ENCODE measurements around the gene STK16. TPM values are rescaled to one million over a fixed set of nuclear protein-coding genes. Genes with fewer than 3 reads are reported as not detected.
A peak's percentile ranks its signal among the peaks of the same experiment; 100 is the strongest.

The STK16 gene
- total RNA-seq, 1 donor from 2014 or later = 19.9 TPM

GRCh38 chr2:219218732-219219701, 26.3 kb upstream of the STK16 start, which contains the start of gene ABCB6:
ABCB6 (minus strand) TSS chr2:219218958; CDS start chr2:219218673, 285 bp downstream.
- peaks cover 16% of the 10 kb centered on the region for H3K27me3 Mint-ChIP-seq (ENCODE audit: insufficient read depth, low read depth)
- peaks cover 10% of the 10 kb centered on the region for H4K20me1 ChIP-seq (ENCODE audit: low read depth)
- no peak within 1 kb of the TSS for H3K27ac ChIP-seq
- peak within 1 kb of the TSS; percentile 63 for H3K27ac Mint-ChIP-seq
- H3K79me2 ChIP-seq (ENCODE audit: low read depth) = no peaks in the 10 kb centered on the region
- peaks cover 22% of the 10 kb centered on the region for H3K36me3 Mint-ChIP-seq
- H3K4me1 Mint-ChIP-seq = peaks cover 19% of the 10 kb centered on the region
- no peaks in the 10 kb centered on the region for H3K36me3 ChIP-seq
- H3K4me2 ChIP-seq = peak within 1 kb of the TSS; percentile 79
- H2AFZ ChIP-seq (replicated peaks) = peak within 1 kb of the TSS; percentile 30
- no peaks in the 10 kb centered on the region for H3K27me3 ChIP-seq
- TF ChIP-seq EZH2 (IDR thresholded peaks at IDR 0.05) = no peak
- TF ChIP-seq CTCF (IDR thresholded peaks at IDR 0.05) = no peak
- TF ChIP-seq EZH2phosphoT487 (IDR thresholded peaks at IDR 0.05) = no peak
- no peak within 1 kb of the TSS for H3K9ac ChIP-seq
- H3K4me3 ChIP-seq = peak within 1 kb of the TSS; percentile 47
- peak within 1 kb of the TSS; percentile 90 for H3K4me3 Mint-ChIP-seq
- H3K4me1 ChIP-seq = peaks cover 4% of the 10 kb centered on the region
- H3K9me3 ChIP-seq (ENCODE audit: low read depth) = no peaks in the 10 kb centered on the region
- H3K9me3 Mint-ChIP-seq = no peaks in the 10 kb centered on the region
- peaks cover 27% of the 10 kb centered on the region for H3F3A ChIP-seq (ENCODE audit: low read depth)
- peak; percentile 91 for DNase-seq (ENCODE audit: low spot score)

- peaks cover 19% of the 10 kb centered on the region for H3K4me1 Mint-ChIP-seq
- Histone ChIP-seq H3K9ac (no peak overlapping the region), H3K27me3 (no peaks in the 10 kb centered on the region), H3K79me2 (ENCODE audit: low read depth) (no peaks in the 10 kb centered on the region), H3F3A (ENCODE audit: low read depth) (peaks cover 27% of the 10 kb centered on the region), H3K36me3 (no peaks in the 10 kb centered on the region), H3K4me2 (no peak overlapping the region), H2AFZ (replicated peaks) (no peak overlapping the region), H3K9me3 (ENCODE audit: low read depth) (no peaks in the 10 kb centered on the region), H4K20me1 (ENCODE audit: low read depth) (peaks cover 10% of the 10 kb centered on the region), H3K27ac (no peak overlapping the region), H3K4me1 (peaks cover 4% of the 10 kb centered on the region), H3K4me3 (no peak overlapping the region)
- H3K4me3 Mint-ChIP-seq = peak overlapping the region; percentile 75
- peaks cover 20% of the 10 kb centered on the region for H3K36me3 Mint-ChIP-seq
- TF ChIP-seq EZH2 (IDR thresholded peaks at IDR 0.05) = no peak
- no peak for TF ChIP-seq EZH2phosphoT487 (IDR thresholded peaks at IDR 0.05)
- TF ChIP-seq CTCF (IDR thresholded peaks at IDR 0.05) = no peak
- no peaks in the 10 kb centered on the region for H3K9me3 Mint-ChIP-seq
- DNase-seq (ENCODE audit: low spot score) = no peak
- H3K27me3 Mint-ChIP-seq (ENCODE audit: insufficient read depth, low read depth) = peaks cover 14% of the 10 kb centered on the region
- H3K27ac Mint-ChIP-seq = no peak overlapping the region
Observed at GRCh38 chr2:219219784-219220532, 25.3 kb upstream of the STK16 start.

DNA sequence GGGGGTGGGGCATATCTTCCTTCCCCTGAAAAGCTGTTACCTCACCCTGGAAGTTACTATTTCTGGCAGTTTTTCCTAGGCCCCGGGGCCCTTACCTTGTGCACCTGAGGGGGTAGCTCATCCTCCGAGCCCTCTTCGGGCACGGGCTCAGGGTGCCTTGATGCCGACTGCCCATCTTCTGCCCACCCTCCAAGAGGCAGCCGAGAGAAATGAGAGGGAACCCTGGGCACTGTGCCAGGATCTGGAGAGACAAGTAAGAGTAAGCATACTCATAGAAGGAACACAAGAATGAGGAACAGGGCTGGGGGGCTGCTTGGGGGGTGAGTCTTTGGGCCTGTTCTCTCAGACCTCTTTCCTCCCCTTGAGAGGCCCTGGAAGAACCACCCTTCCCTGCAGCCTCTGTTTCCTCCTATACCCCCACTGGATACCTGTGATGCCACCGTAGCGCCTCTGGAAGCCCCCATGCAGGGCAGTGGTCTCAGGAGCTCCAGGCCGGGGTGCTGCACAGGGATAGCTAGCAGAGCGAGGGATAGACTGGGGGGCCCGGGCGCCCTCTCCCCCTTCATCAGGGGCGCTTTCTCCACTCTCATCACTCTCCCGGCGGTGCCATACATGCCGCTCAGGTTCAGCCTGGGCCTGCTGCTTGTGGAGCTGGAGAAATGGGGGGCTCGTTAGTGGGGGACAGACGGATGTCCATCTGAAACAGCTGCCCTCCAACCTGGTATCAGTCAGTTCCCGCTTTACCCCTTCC, 24.5 kb upstream of the STK16 start:
- Histone ChIP-seq H3K79me2 (ENCODE audit: low read depth) (no peaks in the 10 kb centered on the region), H2AFZ (replicated peaks) (no peak overlapping the region), H3K4me1 (peaks cover 4% of the 10 kb centered on the region), H3F3A (ENCODE audit: low read depth) (peaks cover 27% of the 10 kb centered on the region), H3K36me3 (no peaks in the 10 kb centered on the region), H3K27ac (no peak overlapping the region), H4K20me1 (ENCODE audit: low read depth) (peaks cover 10% of the 10 kb centered on the region), H3K27me3 (no peaks in the 10 kb centered on the region), H3K9ac (no peak overlapping the region), H3K4me2 (no peak overlapping the region), H3K9me3 (ENCODE audit: low read depth) (no peaks in the 10 kb centered on the region), H3K4me3 (no peak overlapping the region)
- TF ChIP-seq EZH2phosphoT487 (IDR thresholded peaks at IDR 0.05) (no peak), EZH2 (IDR thresholded peaks at IDR 0.05) (no peak), CTCF (IDR thresholded peaks at IDR 0.05) (no peak)
- Mint-ChIP-seq H3K9me3 (no peaks in the 10 kb centered on the region), H3K27me3 (ENCODE audit: insufficient read depth, low read depth) (peaks cover 14% of the 10 kb centered on the region), H3K36me3 (peaks cover 21% of the 10 kb centered on the region), H3K4me1 (peaks cover 19% of the 10 kb centered on the region), H3K27ac (no peak overlapping the region), H3K4me3 (no peak overlapping the region)
- DNase-seq (ENCODE audit: low spot score) = no peak
